Caco-2 (cell line): ENCODE results near the gene NCBP2L. TPM values are rescaled to one million over a fixed set of nuclear protein-coding genes. Genes with fewer than 3 reads are reported as not detected.

Source experiments
- BruUV-seq: library from RNA; stranded (reverse); fragments of 400-500 nt; replicated peaks from 2 replicates; lab custom pipeline; 2021; lab: Mats Ljungman, UMichigan
- CTCF ChIA-PET: fragments of 300-600 bp; sonication (Branson Sonifier 250); formaldehyde crosslinking; loops from one replicate; lab custom pipeline; 2022; ENCODE audit warnings: antibody characterized with exemption; lab: Charles Lee
- POLR2A ChIA-PET: fragments of 300-600 bp; sonication (Branson Sonifier 250); formaldehyde crosslinking; loops from one replicate; lab custom pipeline; 2022; ENCODE audit warnings: antibody characterized with exemption; lab: Charles Lee
- DNase-seq, 2 experiments: peaks; one replicate each; pipeline versions ENCODE4 v3.0.0 to v3.0.0-alpha.2; 2020 to 2022
- H3K27me3 ChIP-seq: replicated peaks from 2 replicates; pipeline ENCODE4 v1.6.0; 2011; ENCODE audit warnings: low read length; ENCODE audit not compliant: control insufficient read depth, insufficient read depth
- H3K36me3 ChIP-seq: 2 replicates; pipeline ENCODE4 v1.5.1; 2011; ENCODE audit warnings: low read length; ENCODE audit not compliant: control insufficient read depth, insufficient read depth
- H3K4me1 ChIP-seq: fragments of 250-450 bp; sonication (Bioruptor Pico); 2 replicates; pipeline ENCODE4 v1.5.1; 2020; ENCODE audit warnings: mild to moderate bottlenecking
- H3K4me3 ChIP-seq: 2 replicates; pipeline ENCODE4 v1.5.1; 2011; ENCODE audit warnings: low read depth, mild to moderate bottlenecking, control low read depth, low read length
- H3K9me3 ChIP-seq: fragments of 250-450 bp; sonication (Bioruptor Pico); 2 replicates; pipeline ENCODE4 v1.5.1; 2020; ENCODE audit warnings: mild to moderate bottlenecking, moderate library complexity
- H3K27ac Mint-ChIP-seq: one replicate; pipeline ENCODE4 v1.8.0; 2022; ENCODE audit warnings: mixed read lengths; ENCODE audit not compliant: unreplicated experiment
- H3K27me3 Mint-ChIP-seq: one replicate; pipeline ENCODE4 v1.8.0; 2022; ENCODE audit warnings: mixed read lengths; ENCODE audit not compliant: insufficient read depth, unreplicated experiment
- H3K36me3 Mint-ChIP-seq: one replicate; pipeline ENCODE4 v1.8.0; 2022; ENCODE audit warnings: mild to moderate bottlenecking, mixed read lengths; ENCODE audit not compliant: insufficient read depth, unreplicated experiment
- H3K4me1 Mint-ChIP-seq: one replicate; pipeline ENCODE4 v1.8.0; 2022; ENCODE audit warnings: low read depth, mixed read lengths; ENCODE audit not compliant: unreplicated experiment
- H3K4me3 Mint-ChIP-seq: one replicate; pipeline ENCODE4 v1.8.0; 2022; ENCODE audit warnings: mild to moderate bottlenecking, moderate library complexity, mixed read lengths; ENCODE audit not compliant: unreplicated experiment
- H3K9me3 Mint-ChIP-seq: one replicate; pipeline ENCODE4 v1.8.0; 2022; ENCODE audit warnings: mixed read lengths; ENCODE audit not compliant: unreplicated experiment
- CTCF ChIP-seq, 2 experiments: fragments of 200-600 bp in 1 of 2; IDR thresholded peaks; 1 replicate in 1 of 2; 2 replicates in 1 of 2; pipeline versions ENCODE4 v1.5.1 to v1.8.0; 2011 to 2022; ENCODE audit warnings: antibody characterized with exemption in 1 of 2, control low read depth in 1 of 2, inconsistent platforms in 1 of 2, low read depth in 1 of 2, low read length in 1 of 2, mild to moderate bottlenecking in 1 of 2, moderate library complexity in 1 of 2; ENCODE audit not compliant: insufficient read depth in 1 of 2, severe bottlenecking in 1 of 2, unreplicated experiment in 1 of 2
- intact Hi-C: fragments of 100-400 bp; cut with micrococcal nuclease; formaldehyde crosslinking; loops from one replicate; pipeline ENCODE4 v1.10.0; 2022; ENCODE audit not compliant: unreplicated experiment
- total RNA-seq: library from RNA; stranded (reverse); gene quantifications from 2 replicates; pipeline ENCODE4 v1.2.3, GENCODE V29; 2022

The NCBP2L gene
- total RNA-seq, 1 experiment from 2014 or later: not detected

DNA sequence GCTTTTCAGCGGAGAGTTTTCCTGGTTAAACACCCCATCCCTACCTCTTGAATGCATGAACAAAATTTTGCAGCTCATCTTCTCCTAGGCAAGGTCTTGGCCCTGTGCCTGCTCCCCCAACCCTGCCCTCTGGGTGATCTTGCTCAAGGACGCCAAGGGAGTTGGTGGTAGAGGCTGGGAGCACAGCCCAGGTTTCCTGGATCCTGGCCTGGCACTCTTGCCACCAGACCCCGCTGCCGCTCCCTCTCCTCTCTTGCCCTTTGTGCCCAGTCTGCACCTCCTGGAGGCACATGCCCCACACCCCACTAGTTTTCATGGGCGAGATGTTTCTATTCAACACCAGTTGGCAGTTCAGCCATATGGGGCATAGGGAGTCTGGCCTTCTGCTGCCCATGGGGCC, 39.3 kb upstream of the NCBP2L start:
- no peaks in the 10 kb centered on the region for H3K4me1 Mint-ChIP-seq
- H3K27me3 ChIP-seq: no peaks in the 10 kb centered on the region
- no peak overlapping the region for H3K4me3 ChIP-seq
- H3K9me3 ChIP-seq: no peaks in the 10 kb centered on the region
- DNase-seq: no peak
- ChIA-PET CTCF (no interaction called here), POLR2A (no interaction called here)
- H3K27ac Mint-ChIP-seq: no peak overlapping the region
- no peaks in the 10 kb centered on the region for H3K4me1 ChIP-seq
- TF ChIP-seq CTCF (IDR thresholded peaks at IDR 0.05; ENCODE audit: insufficient read depth in 1 of 2, low read depth in 1 of 2, low read length in 1 of 2, severe bottlenecking in 1 of 2, unreplicated experiment in 1 of 2): no peak
- BruUV-seq: no TSS peak
- H3K9me3 Mint-ChIP-seq: no peaks in the 10 kb centered on the region
- no peaks in the 10 kb centered on the region for H3K36me3 ChIP-seq
- intact Hi-C loops: no loop called here
- no peak overlapping the region for H3K4me3 Mint-ChIP-seq
- peaks cover 6% of the 10 kb centered on the region for H3K36me3 Mint-ChIP-seq
- H3K27me3 Mint-ChIP-seq: no peaks in the 10 kb centered on the region

DNA sequence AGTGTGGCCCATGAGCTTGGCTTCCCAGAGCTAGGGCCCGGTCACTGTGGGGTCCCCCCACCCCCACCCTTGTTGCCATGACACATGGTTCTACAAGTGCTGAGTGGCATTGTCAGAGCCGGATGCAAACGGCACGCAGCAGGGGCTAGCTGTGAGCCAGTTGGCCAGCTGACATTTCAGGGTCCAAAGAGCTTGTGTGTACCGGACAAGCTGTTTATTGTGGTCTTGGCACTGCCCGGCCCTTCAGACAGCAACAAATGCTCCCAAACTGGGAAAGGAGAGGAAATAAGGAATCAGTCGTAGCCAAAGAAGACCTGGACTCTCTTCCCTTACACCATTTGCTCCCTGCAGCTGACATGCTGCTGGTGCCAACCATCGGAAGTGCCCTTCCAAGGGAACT, 38.8 kb upstream of the NCBP2L start:
- no TSS peak for BruUV-seq
- intact Hi-C loops: no loop called here
- Histone ChIP-seq H3K4me1 (no peaks in the 10 kb centered on the region), H3K27me3 (no peaks in the 10 kb centered on the region), H3K9me3 (no peaks in the 10 kb centered on the region), H3K36me3 (no peaks in the 10 kb centered on the region), H3K4me3 (no peak overlapping the region)
- ChIA-PET POLR2A (no interaction called here), CTCF (no interaction called here)
- Mint-ChIP-seq H3K27me3 (no peaks in the 10 kb centered on the region), H3K36me3 (peaks cover 6% of the 10 kb centered on the region), H3K4me1 (no peaks in the 10 kb centered on the region), H3K9me3 (no peaks in the 10 kb centered on the region), H3K4me3 (no peak overlapping the region), H3K27ac (no peak overlapping the region)
- DNase-seq: no peak
- TF ChIP-seq CTCF (IDR thresholded peaks at IDR 0.05; ENCODE audit: insufficient read depth in 1 of 2, low read depth in 1 of 2, low read length in 1 of 2, severe bottlenecking in 1 of 2, unreplicated experiment in 1 of 2): no peak

GRCh38 chrX:107739541-107739940, 38.0 kb upstream of the NCBP2L start:
- BruUV-seq: no TSS peak
- no peak overlapping the region for H3K4me3 ChIP-seq
- Mint-ChIP-seq H3K9me3 (no peaks in the 10 kb centered on the region), H3K4me1 (no peaks in the 10 kb centered on the region), H3K4me3 (no peak overlapping the region), H3K27ac (no peak overlapping the region), H3K27me3 (no peaks in the 10 kb centered on the region), H3K36me3 (peaks cover 6% of the 10 kb centered on the region)
- no peaks in the 10 kb centered on the region for H3K9me3 ChIP-seq
- H3K36me3 ChIP-seq: no peaks in the 10 kb centered on the region
- DNase-seq: no peak
- intact Hi-C loops: no loop called here
- ChIA-PET POLR2A (no interaction called here), CTCF (no interaction called here)
- no peaks in the 10 kb centered on the region for H3K27me3 ChIP-seq
- no peaks in the 10 kb centered on the region for H3K4me1 ChIP-seq
- TF ChIP-seq CTCF (IDR thresholded peaks at IDR 0.05; ENCODE audit: insufficient read depth in 1 of 2, low read depth in 1 of 2, low read length in 1 of 2, severe bottlenecking in 1 of 2, unreplicated experiment in 1 of 2): no peak
